ENCODE data around the gene PARL.

PARL gene

DNA sequence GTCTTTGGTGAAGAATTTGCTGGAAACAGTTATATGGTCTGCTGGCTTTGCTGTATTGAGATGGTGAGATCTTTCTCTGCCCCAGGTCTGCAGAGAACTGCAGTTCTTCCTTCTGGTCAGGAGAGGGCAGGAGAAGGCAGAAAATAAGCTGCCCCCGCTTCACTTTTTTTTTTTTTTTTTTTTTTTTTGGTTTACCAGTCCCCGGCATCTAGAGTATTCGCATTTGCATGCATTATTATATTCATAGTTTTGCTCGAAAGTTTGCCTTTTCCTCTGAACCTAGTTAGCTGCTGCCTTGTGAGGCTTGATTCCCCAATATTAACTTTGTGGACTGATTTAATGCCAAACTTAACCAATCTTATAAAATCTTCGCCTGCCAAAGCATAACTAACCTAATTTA is 10.6 kb upstream of the PARL start:
- peak; percentile 23 for DNase-seq (ENCODE audit: extremely low read depth, low read depth)
- TF ChIP-seq, protein P1, sequence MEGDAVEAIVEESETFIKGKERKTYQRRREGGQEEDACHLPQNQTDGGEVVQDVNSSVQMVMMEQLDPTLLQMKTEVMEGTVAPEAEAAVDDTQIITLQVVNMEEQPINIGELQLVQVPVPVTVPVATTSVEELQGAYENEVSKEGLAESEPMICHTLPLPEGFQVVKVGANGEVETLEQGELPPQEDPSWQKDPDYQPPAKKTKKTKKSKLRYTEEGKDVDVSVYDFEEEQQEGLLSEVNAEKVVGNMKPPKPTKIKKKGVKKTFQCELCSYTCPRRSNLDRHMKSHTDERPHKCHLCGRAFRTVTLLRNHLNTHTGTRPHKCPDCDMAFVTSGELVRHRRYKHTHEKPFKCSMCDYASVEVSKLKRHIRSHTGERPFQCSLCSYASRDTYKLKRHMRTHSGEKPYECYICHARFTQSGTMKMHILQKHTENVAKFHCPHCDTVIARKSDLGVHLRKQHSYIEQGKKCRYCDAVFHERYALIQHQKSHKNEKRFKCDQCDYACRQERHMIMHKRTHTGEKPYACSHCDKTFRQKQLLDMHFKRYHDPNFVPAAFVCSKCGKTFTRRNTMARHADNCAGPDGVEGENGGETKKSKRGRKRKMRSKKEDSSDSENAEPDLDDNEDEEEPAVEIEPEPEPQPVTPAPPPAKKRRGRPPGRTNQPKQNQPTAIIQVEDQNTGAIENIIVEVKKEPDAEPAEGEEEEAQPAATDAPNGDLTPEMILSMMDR (IDR thresholded peaks at IDR 0.05; ENCODE audit: low read depth, low read length): peak; percentile 84

DNA sequence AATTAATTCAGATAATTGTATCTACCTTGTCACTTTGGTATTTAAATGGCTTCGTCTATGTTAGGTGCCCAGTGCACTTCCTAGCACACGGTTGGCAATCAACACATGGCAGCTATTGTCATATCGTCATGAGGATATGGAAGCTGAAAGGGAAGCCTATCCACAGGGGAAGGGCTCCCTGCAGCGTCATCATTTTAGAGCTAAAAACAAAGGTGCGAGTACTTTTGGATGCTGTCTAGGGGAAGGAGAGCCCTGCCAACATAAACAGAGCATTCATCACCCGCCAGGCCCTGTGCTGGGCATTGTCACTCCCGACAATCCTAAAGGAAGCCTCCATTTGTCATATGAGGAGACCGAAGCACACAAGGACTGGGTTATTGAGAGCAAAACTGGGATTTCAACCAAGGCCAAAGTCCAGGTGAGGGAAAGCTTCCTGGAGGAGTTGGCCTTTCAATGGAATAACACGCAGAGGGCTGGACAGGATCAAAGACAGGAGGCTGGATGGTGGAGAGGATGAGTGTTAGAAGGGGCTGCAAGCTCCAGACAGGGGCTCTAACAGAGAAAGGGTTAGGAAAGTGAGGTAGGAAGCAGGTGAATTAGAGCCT is 8.0 kb upstream of the PARL start:
- TF ChIP-seq, protein P1 (IDR thresholded peaks at IDR 0.05; ENCODE audit: low read depth, low read length): no peak
- DNase-seq (ENCODE audit: extremely low read depth, low read depth): no peak

DNA sequence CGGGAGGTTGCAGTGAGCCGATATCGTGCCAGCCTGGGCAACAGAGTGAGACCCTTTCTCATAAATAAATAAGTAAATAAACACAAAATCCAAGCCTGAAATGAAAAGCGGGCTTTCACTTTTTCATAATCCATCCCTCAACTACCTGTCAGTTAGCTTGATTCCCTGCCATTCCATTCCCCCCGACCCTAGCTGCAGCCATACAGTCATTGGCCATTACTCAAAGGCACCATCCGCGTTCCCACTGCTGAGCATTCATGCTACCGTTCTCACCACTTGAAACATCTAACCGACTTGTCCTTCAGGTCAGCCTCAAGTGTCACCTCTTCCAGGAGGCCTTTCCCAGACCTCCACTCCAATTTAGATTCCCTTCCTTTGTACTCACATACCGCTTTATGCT is 1.1 kb upstream of the PARL start:
- DNase-seq (ENCODE audit: extremely low read depth, low read depth): no peak
- TF ChIP-seq, protein P1 (IDR thresholded peaks at IDR 0.05; ENCODE audit: low read depth, low read length): no peak

DNA sequence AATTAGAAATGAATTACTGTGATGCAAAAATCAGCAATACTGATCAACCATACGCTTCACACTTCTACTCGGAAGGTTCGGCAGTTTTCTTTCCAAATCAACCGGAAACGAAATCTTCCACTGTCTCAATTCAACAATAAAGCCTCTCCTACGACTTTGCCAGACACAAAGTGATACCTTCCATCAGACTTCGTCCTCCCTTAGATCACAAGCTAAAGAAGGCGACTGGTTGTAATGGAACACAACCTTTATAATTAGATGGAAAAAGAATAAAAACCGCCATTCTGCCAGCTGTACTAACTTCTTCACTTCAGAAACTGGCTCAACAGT is 618 bp downstream of the PARL start:
- DNase-seq (ENCODE audit: extremely low read depth, low read depth): no peak
- TF ChIP-seq, protein P1 (IDR thresholded peaks at IDR 0.05; ENCODE audit: low read depth, low read length): no peak

DNA sequence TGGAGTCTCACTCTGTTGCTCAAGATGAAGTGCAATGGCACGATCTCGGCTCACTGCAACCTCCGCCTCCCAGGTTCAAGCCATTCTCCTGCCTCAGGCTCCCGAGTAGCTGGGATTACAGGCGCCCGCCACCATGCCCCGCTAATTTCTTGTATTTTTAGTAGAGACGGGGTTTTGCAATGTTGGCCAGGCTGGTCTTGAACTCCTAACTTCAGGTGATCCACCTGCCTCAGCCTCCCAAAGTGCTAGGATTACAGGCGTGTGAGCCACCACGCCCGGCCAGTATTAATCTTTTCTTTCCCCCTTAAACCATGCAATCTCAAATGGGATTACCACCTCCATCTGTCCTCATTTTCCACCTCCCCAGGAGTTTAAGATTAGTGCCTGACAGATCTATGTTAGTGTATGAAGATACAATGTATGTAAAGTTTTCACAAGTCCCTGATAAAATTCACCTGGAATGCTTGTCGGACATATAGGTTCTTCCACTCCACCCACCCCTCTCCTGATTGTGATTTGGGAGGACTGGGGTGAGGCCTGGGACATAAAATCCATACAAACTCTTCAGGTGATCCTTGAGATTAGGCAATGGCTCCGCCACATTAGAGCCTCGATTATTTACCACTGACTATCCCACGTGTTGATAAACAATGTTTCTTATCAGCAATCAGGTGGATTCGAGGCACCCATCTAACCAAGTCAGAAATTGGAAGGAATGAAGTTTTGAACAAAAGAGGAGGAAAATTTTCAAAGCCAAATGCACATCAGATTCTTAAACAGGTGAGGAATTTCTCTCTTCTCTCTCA is 1.2 kb downstream of the PARL start:
- DNase-seq (ENCODE audit: extremely low read depth, low read depth): no peak
- TF ChIP-seq, protein P1 (IDR thresholded peaks at IDR 0.05; ENCODE audit: low read depth, low read length): no peak

DNA sequence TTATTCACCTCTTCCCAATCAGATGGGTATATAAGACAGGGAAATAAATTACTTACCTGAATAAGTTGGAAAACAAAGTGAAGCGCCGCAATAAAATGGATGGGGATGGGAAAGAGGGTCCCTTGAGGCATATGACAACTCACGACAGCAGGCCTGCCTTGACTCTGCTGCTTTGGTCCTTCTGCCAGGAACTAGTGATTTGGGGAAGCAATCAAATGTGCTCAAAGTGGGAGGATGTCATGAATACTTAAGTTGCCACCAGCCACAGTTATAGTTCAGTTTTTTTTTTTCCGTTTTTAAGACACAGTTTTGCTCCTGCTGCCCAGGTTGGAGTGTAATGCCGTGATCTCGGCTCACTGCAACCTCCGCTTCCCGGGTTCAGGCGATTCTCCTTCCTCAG is 4.6 kb downstream of the PARL start:
- DNase-seq (ENCODE audit: extremely low read depth, low read depth): no peak
- TF ChIP-seq, protein P1 (IDR thresholded peaks at IDR 0.05; ENCODE audit: low read depth, low read length): no peak

DNA sequence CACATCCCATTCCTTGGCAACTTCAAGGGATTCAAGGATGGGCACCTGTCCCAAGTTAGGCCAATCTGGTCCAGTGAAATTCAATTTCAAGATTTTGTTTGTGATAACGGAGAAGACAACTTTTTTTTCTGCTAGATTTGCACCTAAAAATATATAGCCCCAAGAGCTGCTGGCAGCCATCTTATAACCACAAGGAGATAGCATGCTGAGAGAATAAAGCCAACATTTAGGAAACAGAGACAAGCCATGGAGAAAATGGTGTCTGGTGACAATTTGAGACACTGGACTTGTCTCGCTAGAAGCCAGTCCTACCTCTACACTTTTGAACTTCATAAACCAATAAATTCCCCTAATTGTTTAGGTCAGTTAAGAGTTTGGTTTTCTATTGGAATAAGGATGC is 5.4 kb downstream of the PARL start:
- TF ChIP-seq, protein P1 (IDR thresholded peaks at IDR 0.05; ENCODE audit: low read depth, low read length): no peak
- no peak for DNase-seq (ENCODE audit: extremely low read depth, low read depth)
